Ascending aorta (tissue), 2 donors: ENCODE results near the gene COTL1. TPM values are rescaled to one million over a fixed set of nuclear protein-coding genes. Genes with fewer than 3 reads are reported as not detected.

ENCODE experiments used
- DNase-seq, 2 donors: peaks; one replicate each; pipeline ENCODE4 v3.0.0-alpha.2; 2019; ENCODE audit warnings: low spot score in 2 of 2
- H3K27ac ChIP-seq, 2 donors: fragments of 200-600 bp; sonication (generic); one replicate each; pipeline ENCODE4 v1.5.1; 2016 to 2017; ENCODE audit warnings: mild to moderate bottlenecking in 1 of 2
- H3K27me3 ChIP-seq: fragments of 200-600 bp; sonication (generic); one replicate; pipeline ENCODE4 v1.5.1; 2017
- H3K36me3 ChIP-seq, 2 donors: fragments of 200-600 bp; sonication (generic); one replicate each; pipeline ENCODE4 v1.5.1; 2016
- H3K4me1 ChIP-seq, 2 donors: fragments of 200-600 bp; sonication (generic); one replicate each; pipeline ENCODE4 v1.5.1; 2016 to 2017; ENCODE audit warnings: mild to moderate bottlenecking in 1 of 2
- H3K4me3 ChIP-seq, 2 donors: fragments of 200-600 bp; sonication (generic); one replicate each; pipeline ENCODE4 v1.5.1; 2016 to 2017; ENCODE audit warnings: mild to moderate bottlenecking in 1 of 2
- H3K9me3 ChIP-seq, 2 donors: fragments of 200-600 bp; sonication (generic); one replicate each; pipeline ENCODE4 v1.5.1; 2016
- intact Hi-C: fragments of 100-400 bp; cut with DNase I; formaldehyde crosslinking; loops from one replicate; pipeline ENCODE4 v1.15.1; 2023
- total RNA-seq: library from RNA; depleted of rRNA; stranded (reverse); fragments of >200 nt; gene quantifications from one replicate; pipeline ENCODE4 v1.1.0, GENCODE V29; 2016
- TF ChIP-seq, protein P1 (sequence below), 3 experiments: fragments of 200-600 bp in 2 of 3; fragments of 450-650 bp in 1 of 3; sonication (generic) in 2 of 3; IDR thresholded peaks; one replicate each; pipeline ENCODE4 v1.5.1; 2016 to 2019; ENCODE audit warnings: antibody characterized with exemption in 3 of 3, mild to moderate bottlenecking in 1 of 3, moderate library complexity in 1 of 3

Gene COTL1
- total RNA-seq, 1 donor from 2014 or later: 120 TPM

- Histone ChIP-seq H3K4me3 (peak overlapping the region; percentile 71 to 78), H3K36me3 (peaks cover 15 to 26% of the 10 kb centered on the region in 2 donors), H3K27me3 (no peaks in the 10 kb centered on the region), H3K27ac (peak overlapping the region; percentile 75 to 83), H3K4me1 (peaks cover 0 to 16% of the 10 kb centered on the region in 2 donors), H3K9me3 (no peaks in the 10 kb centered on the region)
- TF ChIP-seq, protein P1, sequence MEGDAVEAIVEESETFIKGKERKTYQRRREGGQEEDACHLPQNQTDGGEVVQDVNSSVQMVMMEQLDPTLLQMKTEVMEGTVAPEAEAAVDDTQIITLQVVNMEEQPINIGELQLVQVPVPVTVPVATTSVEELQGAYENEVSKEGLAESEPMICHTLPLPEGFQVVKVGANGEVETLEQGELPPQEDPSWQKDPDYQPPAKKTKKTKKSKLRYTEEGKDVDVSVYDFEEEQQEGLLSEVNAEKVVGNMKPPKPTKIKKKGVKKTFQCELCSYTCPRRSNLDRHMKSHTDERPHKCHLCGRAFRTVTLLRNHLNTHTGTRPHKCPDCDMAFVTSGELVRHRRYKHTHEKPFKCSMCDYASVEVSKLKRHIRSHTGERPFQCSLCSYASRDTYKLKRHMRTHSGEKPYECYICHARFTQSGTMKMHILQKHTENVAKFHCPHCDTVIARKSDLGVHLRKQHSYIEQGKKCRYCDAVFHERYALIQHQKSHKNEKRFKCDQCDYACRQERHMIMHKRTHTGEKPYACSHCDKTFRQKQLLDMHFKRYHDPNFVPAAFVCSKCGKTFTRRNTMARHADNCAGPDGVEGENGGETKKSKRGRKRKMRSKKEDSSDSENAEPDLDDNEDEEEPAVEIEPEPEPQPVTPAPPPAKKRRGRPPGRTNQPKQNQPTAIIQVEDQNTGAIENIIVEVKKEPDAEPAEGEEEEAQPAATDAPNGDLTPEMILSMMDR (IDR thresholded peaks at IDR 0.05): no peak
- no peak for DNase-seq
- intact Hi-C loops: loop anchor here (2.0 kb wide), 1 partner anchor 77 kb away; no protein-coding TSS in a partner anchor
Observed at GRCh38 chr16:84649511-84649861, 31.6 kb upstream of the COTL1 start.

DNA sequence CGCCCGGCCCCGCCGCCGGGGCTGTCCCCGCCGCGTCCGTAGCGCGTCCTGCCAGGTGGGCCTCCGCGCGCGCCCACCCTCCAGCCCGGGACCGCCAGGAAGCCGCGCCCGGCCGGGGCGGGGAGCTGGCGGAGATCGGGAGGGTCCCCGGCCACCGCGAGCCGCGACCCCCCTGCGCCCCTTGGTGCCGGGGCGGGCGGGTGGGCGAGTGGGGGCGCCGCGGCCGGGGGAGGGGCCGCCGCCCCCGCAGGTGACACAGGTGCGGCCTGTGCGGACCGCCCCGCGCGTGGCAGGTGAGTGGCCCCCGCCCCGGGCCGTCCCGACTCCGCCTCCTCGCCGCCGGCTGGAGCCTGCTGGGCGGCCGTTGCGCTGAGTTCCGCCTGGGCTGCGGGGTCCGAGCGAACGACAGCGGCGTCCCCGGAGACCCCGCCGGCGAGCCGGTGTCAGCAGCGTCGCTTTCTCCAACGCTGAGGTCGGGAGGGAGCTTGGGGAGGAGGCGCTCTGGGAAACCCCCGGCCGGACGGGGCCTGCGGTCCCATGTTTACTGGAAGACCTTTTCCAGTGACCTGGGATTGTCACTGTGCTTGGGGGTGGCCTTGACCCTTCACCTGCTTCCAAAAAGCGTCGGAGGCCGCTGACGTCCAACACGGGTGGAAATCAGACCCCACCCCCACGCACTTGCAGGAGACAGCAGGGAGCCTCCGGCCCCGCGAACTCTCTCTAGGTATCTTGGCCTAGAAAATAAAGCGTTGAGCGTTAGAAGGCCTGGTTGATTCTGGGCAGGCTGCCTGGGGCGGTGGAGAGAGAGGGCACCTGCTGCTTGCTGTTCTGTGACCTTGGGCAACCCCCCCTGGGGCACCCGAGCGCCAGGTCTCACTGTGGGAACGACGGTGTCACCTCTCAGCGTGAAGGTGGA, 31.0 kb upstream of the COTL1 start:
- DNase-seq: peak in 1 of 2 donors; percentile 68
- Histone ChIP-seq H3K27me3 (no peaks in the 10 kb centered on the region), H3K27ac (peak overlapping the region; percentile 75 to 83), H3K36me3 (peaks cover 14 to 26% of the 10 kb centered on the region in 2 donors), H3K4me3 (peak overlapping the region; percentile 71 to 78), H3K9me3 (no peaks in the 10 kb centered on the region), H3K4me1 (peaks cover 0 to 17% of the 10 kb centered on the region in 2 donors)
- TF ChIP-seq, protein P1 (IDR thresholded peaks at IDR 0.05): no peak
- intact Hi-C loops: loop anchor here (2.0 kb wide), 1 partner anchor 78 kb away; no protein-coding TSS in a partner anchor

GRCh38 chr16:84647828-84648594, 30.1 kb upstream of the COTL1 start, which contains the start of gene KLHL36:
KLHL36 (plus strand) TSS chr16:84648511; CDS start chr16:84650868, 2,357 bp downstream.
- Histone ChIP-seq H3K36me3 (peaks cover 10 to 22% of the 10 kb centered on the region in 2 donors), H3K4me3 (peak within 1 kb of the TSS; percentile 71 to 78), H3K9me3 (no peaks in the 10 kb centered on the region), H3K27me3 (no peaks in the 10 kb centered on the region), H3K27ac (peak within 1 kb of the TSS; percentile 75 to 83), H3K4me1 (peaks cover 5 to 23% of the 10 kb centered on the region in 2 donors)
- TF ChIP-seq, protein P1 (IDR thresholded peaks at IDR 0.05): peak in 1 of 3 experiments; percentile 16
- intact Hi-C loops: loop anchor here (2.0 kb wide), 1 partner anchor 79 kb away; no protein-coding TSS in a partner anchor
- peak in 1 of 2 donors; percentile 81 for DNase-seq

DNA sequence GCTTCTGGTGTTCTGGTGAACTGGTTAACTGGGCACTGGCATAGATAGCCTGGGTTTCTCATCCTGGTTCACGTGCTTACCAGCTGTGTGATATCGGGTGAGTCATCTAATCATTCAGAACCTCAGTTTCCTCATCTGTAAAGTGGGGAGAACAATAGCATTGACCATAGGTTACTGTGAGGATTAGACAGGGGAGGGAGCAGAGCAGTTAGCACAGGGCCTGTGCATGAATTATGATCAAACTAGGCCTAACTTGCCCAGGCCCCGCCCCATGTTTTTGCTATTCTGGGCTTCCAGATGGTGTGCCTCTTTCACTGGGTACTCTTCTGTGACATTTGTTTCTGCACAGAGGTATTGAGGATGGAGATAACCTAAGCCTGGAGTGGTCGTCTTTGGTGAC, 25.8 kb upstream of the COTL1 start:
- intact Hi-C loops: no loop called here

DNA sequence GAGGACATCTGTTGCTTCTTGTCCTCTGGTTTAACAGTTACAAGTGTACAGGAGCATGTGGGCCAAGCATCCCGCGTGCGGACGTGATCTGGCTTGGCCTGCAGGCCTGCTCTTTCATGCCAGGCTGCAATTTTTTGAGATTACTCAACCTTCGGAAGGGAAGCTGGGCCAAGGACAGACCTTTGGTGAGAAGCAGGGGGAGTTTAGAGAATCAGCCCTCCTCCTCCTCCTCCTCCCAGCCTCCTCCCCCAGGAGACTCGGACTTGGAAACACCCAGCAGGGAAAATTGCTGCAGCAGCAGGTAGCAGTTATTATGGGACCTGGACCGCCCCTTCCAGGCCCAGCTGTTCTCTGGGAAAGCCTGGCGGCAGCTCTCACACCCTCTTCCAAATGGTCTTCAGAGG, 25.3 kb upstream of the COTL1 start:
- peak; percentile 41 to 89 for DNase-seq
- peak overlapping the region in 1 of 2 donors; percentile 27 for H3K4me3 ChIP-seq

More for the DNA sequence above, 25.8 kb upstream of the COTL1 start:
- Histone ChIP-seq H3K27ac (peak overlapping the region; percentile 36 to 76), H3K4me1 (peaks cover 10 to 25% of the 10 kb centered on the region in 2 donors), H3K27me3 (no peaks in the 10 kb centered on the region), H3K9me3 (no peaks in the 10 kb centered on the region), H3K36me3 (no peaks in the 10 kb centered on the region), H3K4me3 (no peak overlapping the region)
- DNase-seq: no peak
- TF ChIP-seq, protein P1 (IDR thresholded peaks at IDR 0.05): no peak

More for the DNA sequence above, 25.3 kb upstream of the COTL1 start:
- TF ChIP-seq, protein P1 (IDR thresholded peaks at IDR 0.05): no peak
- Histone ChIP-seq H3K9me3 (no peaks in the 10 kb centered on the region), H3K4me1 (peaks cover 10 to 25% of the 10 kb centered on the region in 2 donors), H3K36me3 (no peaks in the 10 kb centered on the region), H3K27ac (peak overlapping the region; percentile 76 to 80), H3K27me3 (no peaks in the 10 kb centered on the region)
- intact Hi-C loops: no loop called here
